SU-DHL-6 (cell line): Measurements from ENCODE around the gene SLC39A11.
"Not testable (repeated sequence)": the region's sequence is repeated elsewhere in the genome, so short reads cannot be mapped to it uniquely, and the experiment has no call there.

ENCODE experiments used
- H2AFZ ChIP-seq: fragments of 200-600 bp; sonication (generic); 2 replicates; pipeline ENCODE4 v1.6.1; 2014; ENCODE audit warnings: low read depth, mild to moderate bottlenecking, moderate library complexity, mixed read lengths, antibody characterized with exemption, low read length; ENCODE audit not compliant: severe bottlenecking
- H3F3A ChIP-seq: fragments of 200-600 bp; shearing (Covaris generic); 2 replicates; pipeline ENCODE4 v1.6.0; 2016; ENCODE audit warnings: antibody characterized with exemption, mild to moderate bottlenecking; ENCODE audit not compliant: insufficient read depth
- H3K27ac ChIP-seq: fragments of 200-600 bp; sonication (generic); 2 replicates; pipeline ENCODE4 v1.5.1; 2016; ENCODE audit warnings: low read depth, mild to moderate bottlenecking, low read length, moderate library complexity, mixed read lengths
- H3K27me3 ChIP-seq: fragments of 200-600 bp; sonication (generic), shearing (Covaris generic); 2 replicates; pipeline ENCODE4 v1.6.0; 2014; ENCODE audit warnings: mild to moderate bottlenecking, low read length
- H3K36me3 ChIP-seq: fragments of 200-600 bp; sonication (generic); 2 replicates; pipeline ENCODE4 v1.6.1; 2014; ENCODE audit warnings: mild to moderate bottlenecking, low read length, mixed read lengths
- H3K4me2 ChIP-seq: fragments of 300-600, 200-600 bp; shearing (Covaris generic), sonication (generic); 2 replicates; pipeline ENCODE4 v1.6.0; 2014; ENCODE audit warnings: low read length, low read depth, mild to moderate bottlenecking; ENCODE audit not compliant: poor library complexity, severe bottlenecking
- H3K4me3 ChIP-seq: fragments of 200-600 bp; sonication (generic); 2 replicates; pipeline ENCODE4 v1.5.1; 2014; ENCODE audit warnings: antibody characterized with exemption, low read length, mild to moderate bottlenecking, mixed read lengths; ENCODE audit not compliant: insufficient read depth, poor library complexity, severe bottlenecking
- H3K79me2 ChIP-seq: fragments of 200-600 bp; sonication (generic); 2 replicates; pipeline ENCODE4 v1.6.1; 2014; ENCODE audit warnings: mild to moderate bottlenecking, low read length, moderate library complexity; ENCODE audit not compliant: insufficient read depth
- H3K9ac ChIP-seq: fragments of 200-600 bp; sonication (generic); 2 replicates; pipeline ENCODE4 v1.7.0; 2014; ENCODE audit warnings: mild to moderate bottlenecking, low read length
- H3K9me2 ChIP-seq: fragments of 200-600 bp; sonication (generic); replicated peaks from 2 replicates; pipeline ENCODE4 v1.6.1; 2014; ENCODE audit warnings: low read length; ENCODE audit not compliant: insufficient read depth
- H3K9me3 ChIP-seq: fragments of 200-600 bp; sonication (generic); 2 replicates; pipeline ENCODE4 v1.6.1; 2014; ENCODE audit warnings: low read length, mixed read lengths; ENCODE audit not compliant: insufficient read depth
- H4K20me1 ChIP-seq: fragments of 200-600 bp; sonication (generic); 2 replicates; pipeline ENCODE4 v1.6.1; 2014; ENCODE audit warnings: low read depth, mild to moderate bottlenecking, antibody characterized with exemption, low read length, moderate library complexity, mixed read lengths
- CTCF ChIP-seq: fragments of 200-600 bp; sonication (generic); IDR thresholded peaks from one replicate; pipeline ENCODE4 v1.5.1; 2017; ENCODE audit warnings: antibody characterized with exemption, mild to moderate bottlenecking, low read length, moderate library complexity; ENCODE audit not compliant: insufficient read depth, poor library complexity, severe bottlenecking
- EZH2phosphoT487 ChIP-seq: fragments of 200-600 bp; sonication (generic), shearing (Covaris generic); conservative IDR thresholded peaks from 2 replicates; pipeline ENCODE4 v1.6.1; 2018; ENCODE audit warnings: mild to moderate bottlenecking, antibody characterized with exemption, low read length, moderate library complexity, mixed read lengths

Gene SLC39A11

DNA sequence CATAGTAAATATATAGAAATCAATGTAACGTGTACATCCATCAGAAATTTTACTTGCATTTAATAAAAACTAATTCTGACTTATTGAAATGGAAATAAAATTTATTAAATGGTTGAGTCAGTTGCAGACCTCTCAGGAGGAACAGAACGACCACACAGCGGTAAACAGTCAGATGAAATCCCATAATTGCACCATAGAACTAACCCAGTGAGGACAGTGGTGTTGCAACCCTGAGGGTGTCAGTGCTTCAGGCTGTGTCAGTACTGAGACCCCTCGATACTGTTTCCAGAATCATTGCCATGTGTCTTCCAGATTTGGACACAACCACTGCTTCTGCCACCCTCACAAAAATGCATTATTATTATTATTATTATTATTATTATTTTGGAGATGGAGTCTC, 43.3 kb upstream of the SLC39A11 start:
- Histone ChIP-seq H3K9me3 (no peaks in the 10 kb centered on the region), H3K9ac (no peak overlapping the region), H3K9me2 (no peaks in the 10 kb centered on the region), H2AFZ (no peak overlapping the region), H3K4me3 (no peak overlapping the region), H3K4me2 (no peak overlapping the region), H4K20me1 (no peaks in the 10 kb centered on the region), H3K27me3 (0 out of 2 replicates have a peak, but pooled peaks cover 2% of the 10 kb centered on the region), H3K36me3 (no peaks in the 10 kb centered on the region), H3F3A (no peaks in the 10 kb centered on the region), H3K27ac (no peak overlapping the region), H3K79me2 (no peaks in the 10 kb centered on the region)
- no peak for TF ChIP-seq CTCF
- TF ChIP-seq EZH2phosphoT487, result no peak

- Histone ChIP-seq H3F3A (no peaks in the 10 kb centered on the region), H2AFZ (peak overlapping the region; percentile 9), H3K79me2 (no peaks in the 10 kb centered on the region), H3K27me3 (no peaks in the 10 kb centered on the region), H3K9me3 (no peaks in the 10 kb centered on the region), H3K36me3 (no peaks in the 10 kb centered on the region), H3K9ac (no peak overlapping the region), H3K4me3 (no peak overlapping the region), H3K4me2 (no peak overlapping the region), H4K20me1 (no peaks in the 10 kb centered on the region), H3K27ac (no peak overlapping the region), H3K9me2 (no peaks in the 10 kb centered on the region)
- TF ChIP-seq CTCF (no peak), EZH2phosphoT487 (no peak)
Measured at GRCh38 chr17:73133911-73134649, 41.6 kb upstream of the SLC39A11 start.

DNA sequence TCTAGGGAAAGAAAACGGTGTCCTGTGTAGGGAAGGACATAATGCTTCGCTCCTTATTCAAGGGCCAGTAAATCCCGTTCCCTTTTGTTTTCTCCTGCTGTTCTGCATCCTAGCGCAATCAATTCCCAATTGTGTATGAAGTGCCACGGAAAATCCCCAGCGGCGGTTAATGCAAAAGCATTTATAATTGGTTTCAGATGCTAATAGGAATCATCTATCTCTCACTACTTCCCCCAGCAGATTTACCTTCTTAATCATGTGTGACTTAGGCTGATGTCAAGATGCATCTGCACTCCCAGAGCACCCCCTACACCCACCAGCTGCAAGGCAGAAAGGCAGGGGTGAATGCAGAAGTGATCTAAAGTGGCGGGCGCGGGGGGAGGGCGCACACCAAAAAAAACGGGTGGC, 39.6 kb upstream of the SLC39A11 start:
- TF ChIP-seq CTCF, result no peak
- no peak for TF ChIP-seq EZH2phosphoT487
- H3K79me2 ChIP-seq, result no peaks in the 10 kb centered on the region
- no peak overlapping the region for H2AFZ ChIP-seq
- H3K4me3 ChIP-seq, result no peak overlapping the region
- H3K36me3 ChIP-seq, result no peaks in the 10 kb centered on the region
- peak overlapping the region; percentile 76 for H3K27ac ChIP-seq
- H3K9me2 ChIP-seq, result no peaks in the 10 kb centered on the region
- no peaks in the 10 kb centered on the region for H3F3A ChIP-seq
- no peaks in the 10 kb centered on the region for H4K20me1 ChIP-seq
- peak overlapping the region; percentile 23 for H3K4me2 ChIP-seq
- no peaks in the 10 kb centered on the region for H3K27me3 ChIP-seq
- no peak overlapping the region for H3K9ac ChIP-seq
- H3K9me3 ChIP-seq, result no peaks in the 10 kb centered on the region

GRCh38 chr17:73131439-73131838, 39.0 kb upstream of the SLC39A11 start:
- H3K9me3 ChIP-seq, H3K4me2 ChIP-seq, H3K79me2 ChIP-seq, H3K36me3 ChIP-seq, H4K20me1 ChIP-seq, H3K4me3 ChIP-seq, H3K27me3 ChIP-seq, H3K9ac ChIP-seq, H3F3A ChIP-seq, H3K9me2 ChIP-seq, H3K27ac ChIP-seq, H2AFZ ChIP-seq: not testable (repeated sequence)
